Chondrocyte (in vitro differentiated cells): Measurements from ENCODE around the gene JARID2. TPM values are rescaled to one million over a fixed set of nuclear protein-coding genes. Genes with fewer than 3 reads are reported as not detected.

ENCODE experiments used
- DNase-seq: peaks from one replicate; pipeline ENCODE4 v3.0.0; 2021; ENCODE audit warnings: mixed read lengths, low spot score
- H3K27ac Mint-ChIP-seq: one replicate; pipeline ENCODE4 v1.8.0; 2021; ENCODE audit warnings: mild to moderate bottlenecking, moderate library complexity, mixed read lengths; ENCODE audit not compliant: unreplicated experiment
- H3K27me3 Mint-ChIP-seq: 2 replicates; pipeline ENCODE4 v1.8.0; 2021; ENCODE audit warnings: low read depth, mixed read lengths
- H3K36me3 Mint-ChIP-seq: 2 replicates; pipeline ENCODE4 v1.8.0; 2021; ENCODE audit warnings: low read depth, mixed read lengths
- H3K4me1 Mint-ChIP-seq: 2 replicates; pipeline ENCODE4 v1.8.0; 2021; ENCODE audit warnings: low read depth, mild to moderate bottlenecking, mixed read lengths
- H3K4me3 Mint-ChIP-seq: one replicate; pipeline ENCODE4 v1.8.0; 2021; ENCODE audit warnings: mild to moderate bottlenecking, moderate library complexity, mixed read lengths; ENCODE audit not compliant: unreplicated experiment
- H3K9me3 Mint-ChIP-seq: 2 replicates; pipeline ENCODE4 v1.8.0; 2021; ENCODE audit warnings: low read depth, mixed read lengths
- total RNA-seq: library from RNA; stranded (reverse); gene quantifications from 3 replicates; pipeline ENCODE4 v1.2.1, GENCODE V29; 2021
- TF ChIP-seq, protein P1 (sequence below): fragments of 200-600 bp; sonication (generic); IDR thresholded peaks from 2 replicates; pipeline ENCODE4 v1.5.0; 2021; ENCODE audit warnings: antibody characterized with exemption, mild to moderate bottlenecking, moderate library complexity

The JARID2 gene
- total RNA-seq, 1 donor from 2014 or later: 9.9 TPM

DNA sequence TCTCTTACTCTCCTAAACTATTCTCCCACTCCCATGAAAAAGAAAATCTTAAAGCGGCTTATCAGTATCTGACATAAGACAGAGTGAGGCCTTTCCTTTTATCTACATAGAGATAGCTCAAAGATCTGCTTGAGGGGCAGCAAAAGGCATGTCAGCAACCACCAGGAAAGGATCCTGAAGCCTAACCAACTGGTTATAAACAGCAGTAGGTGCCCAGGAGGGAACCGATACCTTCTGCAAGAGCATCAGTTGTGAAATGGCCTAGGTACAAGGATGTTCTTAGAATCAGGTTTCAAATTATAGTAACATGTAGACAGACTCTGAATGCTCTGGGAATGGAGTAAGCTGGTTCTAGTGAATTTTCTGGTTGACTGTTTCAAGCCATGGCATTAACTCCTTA is 21.4 kb downstream of the JARID2 start:
- H3K27me3 Mint-ChIP-seq: no peaks in the 10 kb centered on the region
- H3K4me3 Mint-ChIP-seq: no peak overlapping the region
- H3K27ac Mint-ChIP-seq: no peak overlapping the region
- peaks cover 74% of the 10 kb centered on the region for H3K4me1 Mint-ChIP-seq
- no peak for DNase-seq
- no peaks in the 10 kb centered on the region for H3K36me3 Mint-ChIP-seq
- TF ChIP-seq, protein P1, sequence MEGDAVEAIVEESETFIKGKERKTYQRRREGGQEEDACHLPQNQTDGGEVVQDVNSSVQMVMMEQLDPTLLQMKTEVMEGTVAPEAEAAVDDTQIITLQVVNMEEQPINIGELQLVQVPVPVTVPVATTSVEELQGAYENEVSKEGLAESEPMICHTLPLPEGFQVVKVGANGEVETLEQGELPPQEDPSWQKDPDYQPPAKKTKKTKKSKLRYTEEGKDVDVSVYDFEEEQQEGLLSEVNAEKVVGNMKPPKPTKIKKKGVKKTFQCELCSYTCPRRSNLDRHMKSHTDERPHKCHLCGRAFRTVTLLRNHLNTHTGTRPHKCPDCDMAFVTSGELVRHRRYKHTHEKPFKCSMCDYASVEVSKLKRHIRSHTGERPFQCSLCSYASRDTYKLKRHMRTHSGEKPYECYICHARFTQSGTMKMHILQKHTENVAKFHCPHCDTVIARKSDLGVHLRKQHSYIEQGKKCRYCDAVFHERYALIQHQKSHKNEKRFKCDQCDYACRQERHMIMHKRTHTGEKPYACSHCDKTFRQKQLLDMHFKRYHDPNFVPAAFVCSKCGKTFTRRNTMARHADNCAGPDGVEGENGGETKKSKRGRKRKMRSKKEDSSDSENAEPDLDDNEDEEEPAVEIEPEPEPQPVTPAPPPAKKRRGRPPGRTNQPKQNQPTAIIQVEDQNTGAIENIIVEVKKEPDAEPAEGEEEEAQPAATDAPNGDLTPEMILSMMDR: no peak
- H3K9me3 Mint-ChIP-seq: no peaks in the 10 kb centered on the region

DNA sequence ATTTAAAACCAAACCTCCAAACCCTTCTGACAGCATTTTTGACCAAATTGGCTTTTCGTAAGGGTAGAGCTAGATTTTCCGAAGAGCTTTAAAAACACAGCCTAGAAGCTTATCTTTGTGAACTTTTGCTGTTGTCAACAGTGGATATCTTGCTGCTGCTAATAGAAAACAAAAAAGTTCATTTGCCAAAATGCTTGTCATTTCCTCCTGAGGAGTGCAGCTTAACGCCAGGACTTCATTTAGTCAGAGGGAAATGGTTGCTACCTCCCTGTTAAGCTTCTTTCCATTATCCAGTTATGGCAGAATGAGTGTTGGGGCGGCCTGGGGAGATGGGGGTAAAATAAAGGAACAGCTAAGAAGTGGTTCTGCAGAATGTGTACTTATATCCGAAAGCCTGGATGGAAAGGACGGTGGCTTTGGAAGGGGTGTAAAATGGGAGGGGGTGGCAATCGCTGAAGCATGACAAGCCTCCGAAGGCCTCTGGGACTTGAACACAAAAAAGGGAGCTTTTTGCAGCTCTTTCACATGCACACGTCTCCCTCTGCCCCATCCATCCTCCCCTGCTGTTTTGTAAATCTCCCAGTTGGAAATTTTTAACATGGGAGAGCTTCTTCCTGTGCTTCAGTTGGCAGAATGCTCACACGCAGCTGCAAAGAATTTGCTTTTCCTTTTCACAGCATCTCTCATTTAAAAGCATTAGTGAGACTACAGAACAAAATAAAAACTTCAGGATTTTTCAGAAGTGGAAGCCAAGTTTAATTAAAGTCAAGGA is 22.5 kb downstream of the JARID2 start:
- Mint-ChIP-seq H3K4me3 (peak overlapping the region; percentile 13), H3K27ac (peak overlapping the region; percentile 72), H3K4me1 (peaks cover 63% of the 10 kb centered on the region), H3K9me3 (no peaks in the 10 kb centered on the region), H3K36me3 (no peaks in the 10 kb centered on the region), H3K27me3 (no peaks in the 10 kb centered on the region)
- no peak for DNase-seq
- TF ChIP-seq, protein P1: no peak

DNA sequence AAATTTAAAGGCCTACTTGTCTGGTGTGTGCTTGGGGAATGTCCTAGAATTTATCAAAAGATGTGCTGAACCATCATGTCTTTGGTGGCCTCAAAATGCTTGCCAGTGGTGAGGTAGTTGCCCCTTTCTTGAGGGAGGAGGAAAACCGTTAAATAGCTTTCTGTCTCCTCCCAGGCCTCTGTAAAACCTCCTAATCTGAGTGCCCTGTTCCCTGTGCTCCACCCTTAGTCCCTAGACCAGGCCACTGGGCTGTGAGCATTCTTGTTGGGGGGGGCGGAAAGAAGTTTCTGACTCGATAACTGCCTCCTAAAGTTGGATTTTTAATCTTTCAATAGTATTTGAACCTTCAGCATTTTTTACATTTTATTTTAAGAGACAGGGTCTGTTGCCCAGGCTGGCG is 23.1 kb downstream of the JARID2 start:
- H3K27me3 Mint-ChIP-seq: no peaks in the 10 kb centered on the region
- H3K27ac Mint-ChIP-seq: peak overlapping the region; percentile 72

DNA sequence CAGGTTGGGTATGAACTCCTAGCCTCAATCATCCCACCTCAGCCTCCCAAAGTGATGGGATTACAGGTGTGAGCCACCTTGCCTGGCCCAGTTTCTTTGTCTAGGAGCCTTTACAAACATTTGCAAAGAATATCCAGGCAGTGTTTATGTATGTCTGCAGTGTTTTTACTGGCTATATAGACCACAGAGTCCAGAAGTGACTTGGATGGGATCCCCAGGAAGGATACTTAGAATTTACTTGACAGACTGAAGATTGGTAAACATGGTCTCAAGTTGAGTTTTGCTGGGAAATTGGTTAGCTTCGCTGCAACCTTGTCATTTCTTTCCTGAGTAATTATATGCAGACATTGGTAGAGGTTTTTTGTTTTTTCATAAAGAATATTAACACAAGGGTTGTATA is 23.8 kb downstream of the JARID2 start:
- no peak overlapping the region for H3K4me3 Mint-ChIP-seq
- TF ChIP-seq, protein P1: no peak
- no peaks in the 10 kb centered on the region for H3K9me3 Mint-ChIP-seq
- H3K27ac Mint-ChIP-seq: no peak overlapping the region
- no peak for DNase-seq
- H3K36me3 Mint-ChIP-seq: no peaks in the 10 kb centered on the region
- peaks cover 57% of the 10 kb centered on the region for H3K4me1 Mint-ChIP-seq
- no peaks in the 10 kb centered on the region for H3K27me3 Mint-ChIP-seq

More for the DNA sequence above, 23.1 kb downstream of the JARID2 start:
- Mint-ChIP-seq H3K9me3 (no peaks in the 10 kb centered on the region), H3K4me1 (peaks cover 62% of the 10 kb centered on the region), H3K4me3 (peak overlapping the region; percentile 13), H3K36me3 (no peaks in the 10 kb centered on the region)
- DNase-seq: no peak
- TF ChIP-seq, protein P1: no peak

DNA sequence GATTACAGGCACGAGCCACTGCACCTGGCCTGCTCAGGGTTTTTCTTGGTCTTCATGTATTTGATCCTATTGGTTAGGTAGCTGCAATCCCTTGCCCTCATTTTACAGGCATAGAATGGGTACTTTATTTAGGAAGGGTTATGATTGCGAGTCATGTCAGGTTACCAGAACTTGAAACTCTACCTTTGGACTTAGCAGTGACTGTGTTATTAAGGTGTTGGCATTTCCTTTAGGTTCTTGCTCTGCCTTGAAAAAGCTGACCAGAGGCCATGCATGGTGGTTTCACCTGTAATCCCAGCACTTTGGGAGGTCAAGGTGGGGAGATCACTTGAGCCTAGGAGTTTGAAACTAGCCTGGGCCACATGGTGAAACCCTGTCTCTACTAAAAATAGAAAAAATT is 24.5 kb downstream of the JARID2 start:
- Mint-ChIP-seq H3K36me3 (no peaks in the 10 kb centered on the region), H3K27me3 (no peaks in the 10 kb centered on the region), H3K4me1 (peaks cover 56% of the 10 kb centered on the region), H3K9me3 (no peaks in the 10 kb centered on the region), H3K27ac (no peak overlapping the region), H3K4me3 (no peak overlapping the region)
- TF ChIP-seq, protein P1: no peak
- DNase-seq: no peak
